GM21515 (cell line): Measurements from ENCODE around the gene LCN1.

Experiments
- ATAC-seq: cut with Tn5 transposase; IDR thresholded peaks from one replicate; pipeline ENCODE4 v1.9.1; 2021; ENCODE audit not compliant: unreplicated experiment

The LCN1 gene

GRCh38 chr9:135488013-135488330 lies 33.3 kb upstream of the LCN1 start:
- no peak for ATAC-seq

- ATAC-seq, result no peak
Measured at GRCh38 chr9:135488527-135488926, 32.7 kb upstream of the LCN1 start.

GRCh38 chr9:135489188-135489906 lies 31.9 kb upstream of the LCN1 start:
- no peak for ATAC-seq

GRCh38 chr9:135490166-135490870 lies 30.9 kb upstream of the LCN1 start:
- no peak for ATAC-seq

DNA sequence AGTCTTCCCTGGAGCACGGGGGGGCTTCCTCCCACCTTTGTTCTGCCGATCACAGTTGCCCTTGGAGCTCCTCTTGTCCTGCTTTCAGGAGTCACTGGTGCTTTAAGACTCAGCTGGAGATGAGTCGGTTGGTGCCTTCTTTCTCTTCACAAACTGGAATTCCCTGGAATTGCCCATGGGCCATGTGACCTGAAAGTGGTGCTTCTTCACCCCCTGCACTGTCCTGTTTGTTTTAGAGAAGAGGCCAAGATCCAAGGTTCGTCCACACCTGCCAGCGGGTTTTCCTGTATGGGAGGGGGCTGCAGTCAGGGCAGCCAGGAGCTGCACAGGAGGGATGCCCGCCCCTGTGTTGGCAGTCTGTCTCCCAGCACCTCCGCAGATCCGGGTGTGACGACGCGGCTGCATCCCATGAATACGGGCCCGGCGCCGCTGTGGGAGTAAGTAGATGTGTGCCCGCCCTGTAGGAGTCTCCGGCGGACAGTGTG lies 30.2 kb upstream of the LCN1 start:
- ATAC-seq, result no peak

- no peak for ATAC-seq
Measured at GRCh38 chr9:135491764-135492163, 29.5 kb upstream of the LCN1 start.

DNA sequence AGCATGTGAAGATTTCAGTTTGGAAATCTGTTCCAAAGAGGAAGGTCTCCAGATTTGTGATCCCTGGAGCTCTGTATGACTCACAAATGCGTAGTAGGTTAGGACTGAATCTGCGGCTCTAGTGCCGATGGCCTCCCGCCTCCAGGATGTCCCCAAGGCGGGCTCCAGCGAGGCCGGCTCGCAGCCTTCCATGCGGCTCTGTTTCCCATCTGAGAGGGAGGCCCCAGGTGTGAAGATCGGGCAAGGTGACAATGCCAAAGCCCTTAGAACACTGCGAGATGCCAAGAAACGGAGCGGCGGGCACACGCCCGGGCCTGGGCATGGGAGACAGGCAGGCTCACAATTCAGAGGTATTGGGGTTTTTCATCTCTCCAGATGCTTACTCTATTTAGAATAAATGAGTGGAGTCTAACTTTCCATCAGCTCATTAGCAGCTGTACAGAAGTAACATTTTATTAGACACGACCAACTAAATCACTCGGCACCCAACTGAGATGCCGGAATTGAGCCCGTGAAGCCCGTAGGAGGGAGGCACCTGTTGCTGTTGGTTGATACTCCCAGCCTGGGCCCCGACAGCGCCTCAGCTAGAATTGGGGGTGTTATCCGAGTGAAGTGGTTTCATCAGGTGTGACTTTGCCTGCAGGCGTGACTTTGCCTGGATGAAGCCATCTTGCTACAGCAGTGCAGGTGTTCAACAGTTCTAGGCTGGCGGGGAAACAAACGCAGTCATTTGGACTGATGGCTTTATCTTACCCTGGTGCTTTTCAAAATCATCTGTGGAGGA lies 28.2 kb upstream of the LCN1 start:
- ATAC-seq, result no peak

DNA sequence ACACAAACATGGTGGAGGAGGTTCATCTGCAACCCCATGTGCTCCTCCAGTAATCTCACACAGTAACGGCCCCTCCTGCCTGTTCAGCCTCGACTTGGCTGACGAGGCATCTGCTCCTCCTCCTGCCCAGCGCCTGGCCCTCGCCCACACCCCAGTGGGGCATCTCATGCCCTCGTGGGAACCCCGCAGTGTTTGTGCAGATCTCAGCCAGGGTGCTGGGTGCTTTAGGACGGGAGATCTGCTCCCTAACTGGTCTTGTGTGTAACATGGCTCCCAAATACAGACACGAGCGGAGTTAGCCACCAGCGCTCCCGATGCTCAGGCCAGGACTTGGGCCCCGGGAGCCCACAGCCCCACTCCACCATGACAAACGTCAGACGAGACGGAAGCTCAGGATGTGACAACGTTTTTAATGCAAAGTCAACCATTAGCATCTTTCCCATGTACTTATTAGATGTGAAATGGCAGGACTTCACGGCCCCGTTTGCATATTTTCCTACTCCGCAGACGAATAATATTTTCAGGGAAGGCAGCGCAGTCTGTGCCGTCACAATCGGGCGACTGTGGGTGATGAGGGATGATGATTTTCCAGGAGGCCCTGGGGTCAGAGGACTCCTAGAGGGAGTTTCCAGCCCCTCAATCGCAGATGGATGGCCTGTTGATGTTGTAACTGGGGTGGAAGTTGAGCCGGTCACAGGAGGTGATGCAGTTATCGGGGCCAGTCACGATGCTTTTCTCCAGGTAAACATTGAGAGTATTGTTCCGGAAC lies 26.3 kb upstream of the LCN1 start:
- ATAC-seq, result no peak

DNA sequence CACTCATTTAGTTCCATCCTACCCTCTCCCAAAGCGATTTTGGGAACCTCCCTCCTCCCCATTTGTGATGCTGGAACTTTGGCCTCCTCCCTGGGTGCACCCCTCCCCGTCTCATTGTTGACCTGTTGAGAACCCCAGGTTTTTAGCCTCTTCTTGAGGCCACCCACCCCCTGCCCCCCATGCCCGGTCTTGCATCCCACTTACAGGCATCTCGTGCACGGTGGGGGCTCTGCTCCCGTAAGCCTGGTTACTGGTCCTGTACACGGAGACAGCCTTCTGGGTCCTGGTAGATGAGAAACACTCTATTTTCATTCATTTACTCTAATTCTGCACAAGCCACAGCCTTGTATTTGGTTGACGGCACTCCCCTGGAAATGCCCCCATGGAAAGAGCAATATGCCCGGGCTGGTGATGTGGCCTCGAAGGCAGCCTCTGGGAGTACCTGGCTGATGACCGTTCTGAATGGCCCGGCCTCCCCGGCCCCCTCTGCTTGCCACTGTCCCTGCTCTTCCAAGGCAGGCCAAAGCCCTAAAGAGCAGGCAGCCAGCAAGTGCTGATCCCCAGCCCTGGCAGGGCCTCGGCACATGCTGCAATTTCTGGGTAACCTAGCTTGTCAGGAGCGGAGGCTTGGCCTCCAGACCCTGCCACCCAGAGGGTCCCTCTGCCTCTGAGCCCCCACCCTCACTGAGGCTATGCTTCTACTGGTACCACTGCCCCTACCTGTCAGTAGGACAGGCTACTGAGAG lies 22.7 kb upstream of the LCN1 start:
- no peak for ATAC-seq

- ATAC-seq, result peak; percentile 62
Measured at GRCh38 chr9:135499326-135500070, 21.7 kb upstream of the LCN1 start.

DNA sequence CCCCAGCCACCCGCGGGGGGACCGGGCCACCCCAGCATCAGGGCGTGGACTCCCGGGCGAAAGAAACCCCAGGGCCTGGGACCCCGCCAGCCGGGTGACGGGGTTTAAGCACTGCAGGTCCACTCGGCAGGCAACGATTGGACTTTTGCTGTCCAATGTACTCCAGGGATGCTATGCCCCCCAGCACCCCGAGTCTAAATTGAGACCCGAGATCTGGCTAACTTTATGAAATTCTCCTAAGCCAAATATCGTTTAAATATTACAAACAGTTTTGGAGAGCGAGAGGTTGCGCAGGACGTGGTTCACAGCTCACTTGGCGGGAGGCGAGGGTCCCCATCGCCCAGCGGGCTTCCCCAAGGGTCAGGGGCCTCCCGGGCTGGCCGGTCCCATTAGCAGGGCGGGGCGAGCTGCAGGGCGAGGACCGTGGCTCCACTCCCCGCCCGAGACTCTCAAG lies 21.1 kb upstream of the LCN1 start:
- ATAC-seq, result no peak

- ATAC-seq, result peak; percentile 79
Measured at GRCh38 chr9:135500525-135501260, 20.5 kb upstream of the LCN1 start, which contains the start of gene MRPS2. Gene MRPS2, plus strand, starts transcription at chr9:135500682. Its CDS starts 29 bp downstream, at chr9:135500711.

GRCh38 chr9:135501261-135502167 lies 19.7 kb upstream of the LCN1 start:
- peak; percentile 40 for ATAC-seq

GRCh38 chr9:135502168-135502872 lies 18.9 kb upstream of the LCN1 start:
- ATAC-seq, result no peak

- ATAC-seq, result no peak
Measured at GRCh38 chr9:135502873-135503321, 18.3 kb upstream of the LCN1 start.

- ATAC-seq, result no peak
Measured at GRCh38 chr9:135503371-135504261, 17.6 kb upstream of the LCN1 start.
